Urinary bladder (tissue), 4 donors: Measurements from ENCODE around the gene DPP6. TPM values are rescaled to one million over a fixed set of nuclear protein-coding genes. Genes with fewer than 3 reads are reported as not detected.

Experiments used
- DNase-seq: peaks from one replicate; pipeline ENCODE4 v3.0.0-alpha.2; 2015; ENCODE audit errors: extremely low spot score
- H3K27ac ChIP-seq: one replicate; pipeline ENCODE4 v1.5.1; 2013; ENCODE audit warnings: low read depth, mild to moderate bottlenecking, moderate library complexity
- H3K36me3 ChIP-seq: one replicate; pipeline ENCODE4 v1.6.1; 2013; ENCODE audit warnings: mild to moderate bottlenecking, moderate library complexity; ENCODE audit not compliant: insufficient read depth
- H3K4me1 ChIP-seq: one replicate; pipeline ENCODE4 v1.6.1; 2013; ENCODE audit warnings: mild to moderate bottlenecking, moderate library complexity; ENCODE audit not compliant: insufficient read depth
- H3K4me3 ChIP-seq: one replicate; pipeline ENCODE4 v1.5.1; 2013; ENCODE audit warnings: low read depth, low read length
- WGBS: extraction: QIAGEN DNeasy Blood & Tissue Kit; methylation state at CpG from one replicate; pipeline ENCODE4 v1.1.7; 2013; 5-methylcytosine and 5-hydroxymethylcytosine counted together
- polyA plus RNA-seq: library from polyadenylated mRNA; stranded (reverse); fragments of 200-250 nt; gene quantifications from one replicate; pipeline ENCODE4 v1.2.3, GENCODE V29; 2013
- total RNA-seq: library from RNA; depleted of rRNA; stranded (reverse); fragments of >200 nt; gene quantifications from one replicate; pipeline ENCODE4 v1.2.3, GENCODE V29; 2014
- donor health status: healthy with polysubstance abuse.
- donor health status: healthy.

Gene DPP6
- total and polyA plus RNA-seq, 2 donors: 1.2 to 2.4 TPM

GRCh38 chr7:154540596-154540995, 488.4 kb downstream of the DPP6 start:
- no peak overlapping the region for H3K4me3 ChIP-seq
- DNase-seq: no peak
- H3K27ac ChIP-seq: no peak overlapping the region
- 76% methylated on average over 4 of the region's 4 CpGs for WGBS
- no peaks in the 10 kb centered on the region for H3K4me1 ChIP-seq
- H3K36me3 ChIP-seq: no peaks in the 10 kb centered on the region

- no peak overlapping the region for H3K27ac ChIP-seq
- H3K36me3 ChIP-seq: no peaks in the 10 kb centered on the region
- 31% methylated on average over 5 of the region's 5 CpGs for WGBS
- H3K4me1 ChIP-seq: no peaks in the 10 kb centered on the region
- no peak overlapping the region for H3K4me3 ChIP-seq
- DNase-seq: no peak
Measured at GRCh38 chr7:154541606-154542005, 489.4 kb downstream of the DPP6 start.

DNA sequence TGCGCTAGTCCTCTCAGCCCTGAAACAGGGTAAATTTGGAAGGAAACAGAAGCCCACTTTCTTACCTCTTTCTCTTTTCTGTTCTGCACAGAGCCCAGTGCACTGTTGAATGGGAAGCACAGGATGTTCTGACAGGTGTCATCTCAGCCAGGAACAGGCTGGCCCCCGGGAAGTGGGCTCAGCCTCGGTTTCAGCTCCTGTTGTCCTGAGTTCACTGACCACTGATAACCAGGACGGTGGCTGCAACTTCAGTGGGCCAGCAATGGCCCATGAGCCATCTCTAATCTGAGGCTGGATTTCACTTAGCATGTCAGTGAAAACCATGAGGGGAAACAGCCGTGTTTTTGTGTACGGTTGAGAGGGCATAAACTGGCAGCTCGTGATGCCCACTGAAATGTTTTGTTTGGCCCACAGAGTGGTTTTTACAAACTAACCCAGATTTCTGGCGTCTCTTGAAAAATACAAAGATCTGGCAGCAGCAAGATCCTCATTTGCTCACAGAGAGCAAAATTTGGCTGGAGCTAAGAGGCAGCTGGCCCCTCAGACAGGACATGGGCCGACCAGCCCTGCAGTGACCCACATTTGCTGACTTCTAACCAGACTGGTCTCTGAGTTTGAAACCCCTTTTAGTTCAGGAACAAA, 494.9 kb downstream of the DPP6 start:
- no peak for DNase-seq
- Histone ChIP-seq H3K36me3 (no peaks in the 10 kb centered on the region), H3K27ac (no peak overlapping the region), H3K4me3 (no peak overlapping the region), H3K4me1 (no peaks in the 10 kb centered on the region)
- 41% methylated on average over 9 of the region's 9 CpGs for WGBS

DNA sequence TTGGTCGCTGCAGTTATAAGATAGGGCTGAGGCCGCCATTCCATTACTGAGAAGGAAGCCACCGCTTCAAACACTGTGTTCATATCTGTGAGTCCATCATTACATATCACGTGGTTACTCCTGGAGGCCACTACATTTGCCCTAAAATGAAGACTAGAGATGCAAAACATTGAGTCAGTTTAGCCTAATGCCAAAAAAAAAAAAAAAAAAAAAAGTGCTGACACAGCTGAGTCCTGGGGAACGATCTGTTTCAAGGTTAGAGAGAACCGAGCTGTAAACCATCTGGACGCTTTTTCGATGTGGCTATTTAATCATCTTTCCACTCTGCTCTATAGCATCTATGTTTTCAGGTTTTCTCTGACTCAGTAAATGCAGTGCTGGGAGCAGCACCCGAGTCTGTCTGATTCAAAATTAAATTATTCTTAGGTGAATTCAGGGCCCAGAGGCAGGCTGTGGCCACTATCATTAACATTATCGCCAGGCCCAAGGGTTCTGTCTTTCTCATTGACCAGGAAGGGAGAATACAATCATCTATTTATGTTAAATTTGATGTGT, 501.6 kb downstream of the DPP6 start:
- WGBS: 78% methylated on average over 10 of the region's 10 CpGs
- DNase-seq: no peak
- no peak overlapping the region for H3K27ac ChIP-seq
- no peak overlapping the region for H3K4me3 ChIP-seq
- no peaks in the 10 kb centered on the region for H3K4me1 ChIP-seq
- no peaks in the 10 kb centered on the region for H3K36me3 ChIP-seq

DNA sequence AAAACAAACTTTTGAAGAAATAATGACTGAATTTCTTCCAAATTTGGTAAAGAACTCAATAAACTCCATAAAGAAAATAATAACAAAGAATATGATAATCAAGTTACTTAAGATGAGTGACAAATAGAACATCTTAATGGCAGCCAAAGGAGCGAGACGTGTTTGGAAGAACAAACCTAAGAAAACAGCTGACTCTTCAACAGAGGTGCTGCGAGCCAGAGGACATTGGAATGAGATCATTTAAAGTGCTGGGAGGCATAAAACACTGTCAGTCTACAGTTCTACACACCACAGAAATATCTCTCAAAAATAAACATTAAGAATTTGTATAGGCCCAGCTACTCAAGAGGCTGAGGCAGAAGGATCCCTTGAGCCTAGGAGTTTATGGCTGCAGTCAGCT, 507.3 kb downstream of the DPP6 start:
- 86% methylated on average over 3 of the region's 3 CpGs for WGBS
- no peak overlapping the region for H3K27ac ChIP-seq

GRCh38 chr7:154564676-154565075, 512.5 kb downstream of the DPP6 start:
- H3K4me1 ChIP-seq: no peaks in the 10 kb centered on the region
- no peak overlapping the region for H3K4me3 ChIP-seq
- 74% methylated on average over 3 of the region's 3 CpGs for WGBS
- no peak for DNase-seq
- H3K36me3 ChIP-seq: no peaks in the 10 kb centered on the region
- H3K27ac ChIP-seq: no peak overlapping the region

More for the DNA sequence above, 507.3 kb downstream of the DPP6 start:
- DNase-seq: no peak
- Histone ChIP-seq H3K4me3 (no peak overlapping the region), H3K36me3 (no peaks in the 10 kb centered on the region), H3K4me1 (no peaks in the 10 kb centered on the region)

DNA sequence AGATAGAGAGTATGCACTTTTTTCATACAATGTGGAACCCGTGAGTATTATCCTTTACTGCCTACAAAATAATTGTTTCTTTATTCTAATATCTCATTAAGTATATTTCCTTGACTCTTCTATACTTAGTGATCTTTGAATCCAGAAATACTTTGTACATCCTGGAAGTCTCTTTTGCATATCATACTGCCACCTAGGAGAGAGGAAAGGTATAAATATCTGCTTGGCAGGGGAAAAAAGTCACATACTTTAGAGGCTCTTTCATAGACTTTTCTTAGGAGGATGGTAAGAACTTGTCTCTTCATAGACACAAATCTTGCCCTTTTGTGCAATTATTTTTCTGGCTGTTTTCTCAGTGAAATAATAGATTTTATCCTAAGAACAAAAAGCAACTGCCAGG, 514.7 kb downstream of the DPP6 start:
- Histone ChIP-seq H3K4me1 (no peaks in the 10 kb centered on the region), H3K36me3 (no peaks in the 10 kb centered on the region), H3K4me3 (no peak overlapping the region), H3K27ac (no peak overlapping the region)
- no peak for DNase-seq
- 44% methylated on average over 1 of the region's 1 CpG for WGBS

- H3K27ac ChIP-seq: no peak overlapping the region
- WGBS: 88% methylated on average over 10 of the region's 10 CpGs
- H3K36me3 ChIP-seq: no peaks in the 10 kb centered on the region
- no peak overlapping the region for H3K4me3 ChIP-seq
- H3K4me1 ChIP-seq: no peaks in the 10 kb centered on the region
- DNase-seq: no peak
Measured at GRCh38 chr7:154568346-154568745, 516.1 kb downstream of the DPP6 start.

DNA sequence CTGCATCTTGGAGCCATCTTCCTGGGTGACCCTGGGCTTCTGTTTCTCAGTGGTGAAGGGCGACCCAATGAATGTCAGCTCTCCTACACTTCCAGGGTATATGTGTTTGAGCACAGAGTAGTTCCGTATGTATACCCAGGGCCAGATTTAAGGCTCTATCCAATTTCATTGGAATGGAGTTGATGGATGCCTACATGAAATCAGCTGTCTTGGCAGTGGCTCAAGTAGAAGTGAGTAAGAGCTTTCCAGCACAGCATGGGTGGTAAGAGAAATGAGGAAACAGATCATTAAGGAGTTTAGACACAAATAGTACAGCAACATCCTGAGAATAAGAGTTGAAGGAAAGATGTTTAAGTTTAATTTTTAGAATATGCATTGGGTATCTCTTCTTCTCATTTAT, 517.7 kb downstream of the DPP6 start:
- Histone ChIP-seq H3K36me3 (no peaks in the 10 kb centered on the region), H3K27ac (no peak overlapping the region), H3K4me1 (no peaks in the 10 kb centered on the region), H3K4me3 (no peak overlapping the region)
- WGBS: 88% methylated on average over 2 of the region's 2 CpGs
- DNase-seq: no peak

DNA sequence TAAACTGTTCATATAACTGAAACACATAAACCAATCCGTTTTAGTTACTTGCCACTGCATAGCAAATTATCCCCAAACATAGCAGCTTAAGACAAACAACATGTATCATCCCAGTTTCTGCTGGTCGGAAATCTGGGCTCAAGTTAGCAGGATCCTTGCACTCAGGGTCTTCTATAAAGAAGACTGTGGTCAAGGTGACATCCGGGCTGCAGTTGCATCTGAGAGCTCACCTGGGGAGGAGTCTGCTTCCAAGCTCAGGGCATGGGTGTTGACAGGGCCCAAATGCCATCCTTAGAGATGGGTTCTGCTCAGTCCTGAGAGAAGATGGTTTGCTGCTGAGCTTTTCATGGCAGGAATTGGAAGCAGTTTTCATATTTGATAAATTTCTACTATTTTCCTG, 519.6 kb downstream of the DPP6 start:
- no peak for DNase-seq
- Histone ChIP-seq H3K36me3 (no peaks in the 10 kb centered on the region), H3K4me1 (no peaks in the 10 kb centered on the region), H3K4me3 (no peak overlapping the region), H3K27ac (no peak overlapping the region)
- 86% methylated on average over 3 of the region's 3 CpGs for WGBS

DNA sequence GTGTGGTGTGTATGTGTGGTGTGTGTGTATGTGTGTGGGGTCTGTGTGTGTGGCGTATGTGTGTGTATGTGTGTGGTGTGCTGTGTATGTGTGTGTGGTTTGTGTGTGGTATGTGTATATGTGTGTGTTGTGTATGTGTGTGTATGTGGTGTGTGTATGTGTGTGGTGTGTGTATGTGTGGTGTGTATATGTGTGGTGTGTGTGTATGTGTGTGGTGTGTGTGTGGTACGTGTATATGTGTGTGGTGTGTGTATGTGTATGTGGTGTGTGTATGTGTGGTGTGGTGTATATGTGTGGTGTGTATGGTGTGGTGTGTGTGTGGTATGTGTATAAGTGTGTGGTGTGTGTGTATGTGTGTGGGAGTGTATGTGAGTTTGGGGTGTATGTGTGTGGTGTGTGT, 522.0 kb downstream of the DPP6 start:
- Histone ChIP-seq H3K36me3 (no peaks in the 10 kb centered on the region), H3K4me3 (no peak overlapping the region), H3K4me1 (no peaks in the 10 kb centered on the region), H3K27ac (no peak overlapping the region)
- no peak for DNase-seq
- WGBS: 97% methylated on average over 2 of the region's 2 CpGs

- WGBS: 98% methylated on average over 3 of the region's 3 CpGs
- H3K27ac ChIP-seq: no peak overlapping the region
- no peak overlapping the region for H3K4me3 ChIP-seq
- no peak for DNase-seq
- no peaks in the 10 kb centered on the region for H3K4me1 ChIP-seq
- no peaks in the 10 kb centered on the region for H3K36me3 ChIP-seq
Measured at GRCh38 chr7:154575497-154575896, 523.3 kb downstream of the DPP6 start.

DNA sequence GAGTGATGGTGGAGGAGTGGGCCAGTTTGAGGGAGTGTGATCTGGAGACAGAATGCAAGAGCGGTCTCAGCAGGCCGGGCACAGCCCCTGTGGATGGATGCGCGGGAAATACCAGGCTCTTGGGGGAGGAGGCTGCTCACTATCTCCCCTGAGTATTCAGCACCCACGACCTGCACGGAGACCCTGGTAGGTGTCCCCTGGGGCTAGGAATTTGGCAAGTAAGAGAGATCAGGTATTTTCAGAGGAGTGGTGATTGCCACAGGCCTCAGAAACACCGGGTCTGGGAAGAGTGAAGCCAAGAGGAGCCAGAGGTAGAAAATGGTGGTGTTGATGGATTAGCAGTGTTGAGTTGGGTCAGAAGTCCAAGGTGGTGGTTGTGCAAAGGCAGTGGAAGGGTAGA, 524.4 kb downstream of the DPP6 start:
- WGBS: 93% methylated on average over 7 of the region's 7 CpGs
- DNase-seq: no peak
- no peak overlapping the region for H3K4me3 ChIP-seq
- no peaks in the 10 kb centered on the region for H3K36me3 ChIP-seq
- H3K4me1 ChIP-seq: no peaks in the 10 kb centered on the region
- no peak overlapping the region for H3K27ac ChIP-seq

DNA sequence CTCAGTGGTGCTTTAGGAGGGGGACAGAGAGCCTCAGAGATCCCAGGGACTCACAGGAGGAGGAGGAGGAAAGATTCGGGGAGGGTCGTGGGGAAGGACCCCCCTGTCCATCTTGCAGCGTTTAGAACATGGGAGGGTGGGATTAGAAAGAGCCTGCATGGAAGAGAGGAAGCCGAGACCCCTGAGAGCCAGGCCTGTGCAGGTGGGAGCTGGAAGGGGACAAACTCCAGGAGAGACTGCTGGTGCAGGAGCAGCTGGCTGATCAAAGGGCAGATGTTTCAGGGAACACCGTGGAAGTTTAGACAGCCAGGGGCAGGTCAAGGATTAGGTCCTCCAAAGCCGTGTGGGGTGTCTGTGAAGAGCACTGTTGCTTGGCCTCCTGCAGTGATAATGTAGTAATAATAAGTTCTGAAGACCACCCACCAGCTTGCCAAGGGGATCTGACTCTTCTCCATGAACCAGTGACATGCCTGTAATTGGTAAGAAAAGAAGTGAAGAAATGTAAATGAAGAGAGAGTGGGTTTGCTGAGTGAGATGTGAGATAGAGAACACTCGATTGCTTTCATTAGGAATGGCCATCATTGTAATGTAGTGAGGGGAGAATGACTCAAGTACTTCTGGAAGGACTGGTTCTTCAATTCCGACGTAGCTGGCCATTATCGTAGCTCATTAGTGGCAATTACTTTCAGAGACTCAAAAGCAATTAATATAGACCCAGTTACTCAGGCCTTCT, 525.1 kb downstream of the DPP6 start:
- no peaks in the 10 kb centered on the region for H3K4me1 ChIP-seq
- WGBS: 80% methylated on average over 10 of the region's 10 CpGs
- no peak overlapping the region for H3K4me3 ChIP-seq
- no peak for DNase-seq
- no peak overlapping the region for H3K27ac ChIP-seq
- H3K36me3 ChIP-seq: no peaks in the 10 kb centered on the region
